Neural progenitor cell (in vitro differentiated cells): ENCODE results near the gene HEG1. TPM values are rescaled to one million over a fixed set of nuclear protein-coding genes. Genes with fewer than 3 reads are reported as not detected.
A peak's percentile ranks its signal among the peaks of the same experiment; 100 is the strongest.

ENCODE experiments used
- DNase-seq: peaks from one replicate; pipeline ENCODE4 v3.0.0-alpha.2; 2016; ENCODE audit warnings: low spot score
- H2AFZ ChIP-seq: fragments of 200-600 bp; sonication (generic); replicated peaks from 2 replicates; pipeline ENCODE4 v1.6.1; 2016; ENCODE audit warnings: antibody characterized with exemption
- H3F3A ChIP-seq: fragments of 200-600 bp; sonication (generic); 2 replicates; pipeline ENCODE4 v1.6.1; 2016; ENCODE audit warnings: antibody characterized with exemption, low read depth
- H3K27ac ChIP-seq: fragments of 200-600 bp; sonication (generic); 2 replicates; pipeline ENCODE4 v1.5.1; 2016; ENCODE audit warnings: mild to moderate bottlenecking
- H3K27me3 ChIP-seq: fragments of 200-600 bp; sonication (generic); 2 replicates; pipeline ENCODE4 v1.6.1; 2016; ENCODE audit warnings: mild to moderate bottlenecking, moderate library complexity
- H3K36me3 ChIP-seq: fragments of 200-600 bp; sonication (generic); 2 replicates; pipeline ENCODE4 v1.5.1; 2016
- H3K4me1 ChIP-seq: fragments of 200-600 bp; sonication (generic); 2 replicates; pipeline ENCODE4 v1.6.1; 2016; ENCODE audit warnings: mixed run types
- H3K4me2 ChIP-seq: fragments of 200-600 bp; sonication (generic); 2 replicates; pipeline ENCODE4 v1.6.1; 2016
- H3K4me3 ChIP-seq: fragments of 200-600 bp; sonication (generic); 2 replicates; pipeline ENCODE4 v1.5.1; 2016
- H3K79me2 ChIP-seq: fragments of 200-600 bp; sonication (generic); 2 replicates; pipeline ENCODE4 v1.6.1; 2016; ENCODE audit warnings: low read depth
- H3K9ac ChIP-seq: fragments of 200-600 bp; sonication (generic); 2 replicates; pipeline ENCODE4 v1.6.1; 2016
- H3K9me3 ChIP-seq: fragments of 200-600 bp; sonication (generic); 2 replicates; pipeline ENCODE4 v1.5.1; 2016; ENCODE audit warnings: low read depth
- H4K20me1 ChIP-seq: fragments of 200-600 bp; sonication (generic); 2 replicates; pipeline ENCODE4 v1.6.1; 2016; ENCODE audit warnings: low read depth
- H3K27ac Mint-ChIP-seq: 3 replicates; pipeline ENCODE4 v1.8.0; 2021; ENCODE audit warnings: mixed read lengths
- H3K27me3 Mint-ChIP-seq: 2 replicates; pipeline ENCODE4 v1.8.0; 2022; ENCODE audit warnings: low read depth, mild to moderate bottlenecking, inconsistent platforms, moderate library complexity, mixed read lengths; ENCODE audit not compliant: insufficient read depth
- H3K36me3 Mint-ChIP-seq: 3 replicates; pipeline ENCODE4 v1.8.0; 2021; ENCODE audit warnings: mixed read lengths
- H3K4me1 Mint-ChIP-seq: 3 replicates; pipeline ENCODE4 v1.8.0; 2021; ENCODE audit warnings: mixed read lengths
- H3K4me3 Mint-ChIP-seq: 3 replicates; pipeline ENCODE4 v1.8.0; 2021; ENCODE audit warnings: mild to moderate bottlenecking, moderate library complexity, mixed read lengths
- H3K9me3 Mint-ChIP-seq: 3 replicates; pipeline ENCODE4 v1.8.0; 2020; ENCODE audit warnings: mixed read lengths
- EZH2 ChIP-seq: fragments of 200-600 bp; sonication (generic); IDR thresholded peaks from 2 replicates; pipeline ENCODE4 v1.6.1; 2017; ENCODE audit warnings: antibody characterized with exemption, mild to moderate bottlenecking, moderate library complexity
- EZH2phosphoT487 ChIP-seq: fragments of 200-600 bp; sonication (generic); IDR thresholded peaks from 2 replicates; pipeline ENCODE4 v1.6.1; 2017; ENCODE audit warnings: antibody characterized with exemption
- total RNA-seq: library from RNA; depleted of rRNA; stranded (reverse); fragments of >200 nt; gene quantifications from 2 replicates; pipeline ENCODE4 v1.2.3, GENCODE V29; 2015; ENCODE audit warnings: low replicate concordance
- TF ChIP-seq, protein P1 (sequence below): fragments of 200-600 bp; sonication (generic); IDR thresholded peaks from 2 replicates; pipeline ENCODE4 v1.5.1; 2017; ENCODE audit warnings: antibody characterized with exemption, mild to moderate bottlenecking

Gene HEG1
- total RNA-seq, 1 donor from 2014 or later: 11.4 TPM

DNA sequence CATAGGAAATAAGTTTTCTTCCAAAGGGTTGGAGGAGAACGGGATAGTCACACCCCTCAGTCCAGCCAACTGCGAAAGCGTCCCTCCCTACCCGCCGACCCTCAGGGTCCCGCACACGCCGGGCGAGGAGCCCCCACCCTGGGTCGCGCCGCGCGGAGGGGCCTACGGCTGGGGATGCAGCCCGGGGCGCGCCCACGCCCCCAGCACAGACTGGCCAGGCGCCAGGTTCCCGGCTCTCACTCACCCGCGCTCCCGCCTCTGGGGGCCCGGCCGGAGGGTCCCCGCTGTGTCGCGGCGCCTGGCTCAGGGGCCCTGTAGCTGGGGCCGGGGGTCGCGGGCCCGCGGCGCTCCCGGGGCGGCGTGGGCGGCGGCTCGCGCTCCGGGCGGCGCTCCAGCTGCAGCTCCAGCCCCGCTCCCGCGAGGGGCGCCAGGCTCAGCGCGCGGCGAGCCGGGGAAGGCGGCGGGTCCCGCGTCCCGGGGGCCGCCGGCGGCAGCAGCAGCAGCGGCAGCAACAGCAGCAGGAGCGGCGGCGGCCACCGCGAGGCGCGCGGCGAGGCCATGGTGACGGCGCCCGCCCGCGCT lies 375 bp downstream of the HEG1 start:
- peak overlapping the region; percentile 58 for H3K27ac Mint-ChIP-seq
- Histone ChIP-seq H3K79me2 (peaks cover 26% of the 10 kb centered on the region), H4K20me1 (peaks cover 45% of the 10 kb centered on the region), H2AFZ (no peak overlapping the region), H3F3A (peaks cover 44% of the 10 kb centered on the region), H3K36me3 (no peaks in the 10 kb centered on the region), H3K9ac (no peak overlapping the region), H3K9me3 (no peaks in the 10 kb centered on the region), H3K4me2 (peak overlapping the region; percentile 96), H3K4me3 (peak overlapping the region; percentile 80), H3K27me3 (peaks cover 53% of the 10 kb centered on the region), H3K4me1 (peaks cover 50% of the 10 kb centered on the region), H3K27ac (no peak overlapping the region)
- no peak for DNase-seq
- H3K27me3 Mint-ChIP-seq: peaks cover 9% of the 10 kb centered on the region
- peak; percentile 28 for TF ChIP-seq EZH2phosphoT487
- no peak for TF ChIP-seq EZH2
- TF ChIP-seq, protein P1, sequence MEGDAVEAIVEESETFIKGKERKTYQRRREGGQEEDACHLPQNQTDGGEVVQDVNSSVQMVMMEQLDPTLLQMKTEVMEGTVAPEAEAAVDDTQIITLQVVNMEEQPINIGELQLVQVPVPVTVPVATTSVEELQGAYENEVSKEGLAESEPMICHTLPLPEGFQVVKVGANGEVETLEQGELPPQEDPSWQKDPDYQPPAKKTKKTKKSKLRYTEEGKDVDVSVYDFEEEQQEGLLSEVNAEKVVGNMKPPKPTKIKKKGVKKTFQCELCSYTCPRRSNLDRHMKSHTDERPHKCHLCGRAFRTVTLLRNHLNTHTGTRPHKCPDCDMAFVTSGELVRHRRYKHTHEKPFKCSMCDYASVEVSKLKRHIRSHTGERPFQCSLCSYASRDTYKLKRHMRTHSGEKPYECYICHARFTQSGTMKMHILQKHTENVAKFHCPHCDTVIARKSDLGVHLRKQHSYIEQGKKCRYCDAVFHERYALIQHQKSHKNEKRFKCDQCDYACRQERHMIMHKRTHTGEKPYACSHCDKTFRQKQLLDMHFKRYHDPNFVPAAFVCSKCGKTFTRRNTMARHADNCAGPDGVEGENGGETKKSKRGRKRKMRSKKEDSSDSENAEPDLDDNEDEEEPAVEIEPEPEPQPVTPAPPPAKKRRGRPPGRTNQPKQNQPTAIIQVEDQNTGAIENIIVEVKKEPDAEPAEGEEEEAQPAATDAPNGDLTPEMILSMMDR: no peak
- H3K36me3 Mint-ChIP-seq: peaks cover 5% of the 10 kb centered on the region
- peaks cover 50% of the 10 kb centered on the region for H3K4me1 Mint-ChIP-seq
- peak overlapping the region; percentile 95 for H3K4me3 Mint-ChIP-seq
- no peaks in the 10 kb centered on the region for H3K9me3 Mint-ChIP-seq

DNA sequence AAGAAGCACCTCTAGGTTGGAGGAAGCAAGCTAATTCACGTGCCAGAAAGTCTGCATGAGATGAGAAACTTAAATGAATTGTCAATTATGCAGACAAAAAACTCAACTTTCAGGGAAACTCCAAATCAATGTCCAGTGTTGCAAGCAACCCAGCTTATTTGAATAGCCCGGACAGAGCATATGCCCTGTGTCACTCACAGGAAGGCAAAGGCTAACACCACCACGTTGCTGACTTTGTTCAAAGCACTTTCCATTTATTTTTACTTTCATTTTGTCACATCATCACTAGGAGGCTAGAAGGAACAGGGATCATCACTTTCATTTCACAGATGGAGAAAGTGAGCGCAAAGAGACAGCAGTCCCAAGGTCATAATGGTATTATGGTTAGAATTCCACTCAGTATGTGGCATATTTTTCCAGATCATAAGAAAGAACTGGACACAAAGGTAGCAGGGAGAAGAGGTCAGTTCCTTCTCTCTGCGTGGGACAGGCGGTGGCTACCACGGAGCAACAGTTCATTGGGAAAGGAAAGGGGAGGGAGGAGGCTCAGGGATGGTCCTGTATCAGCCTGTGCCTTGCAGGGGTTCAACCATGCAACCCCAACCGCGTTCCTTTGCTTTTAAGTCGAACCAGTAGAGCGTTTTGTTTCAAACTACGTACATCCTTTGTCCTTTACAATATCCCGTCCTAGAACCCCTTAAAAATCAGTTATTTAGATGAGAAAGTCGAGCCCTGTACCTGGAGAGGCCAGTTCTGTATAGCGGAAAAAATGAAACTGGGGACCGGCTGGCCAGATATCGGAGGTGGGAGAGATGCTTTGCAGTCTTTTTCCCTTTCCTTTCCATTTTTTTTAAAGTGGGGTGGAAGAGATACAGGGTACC lies 1.1 kb downstream of the HEG1 start:
- H4K20me1 ChIP-seq: peaks cover 52% of the 10 kb centered on the region
- no peak overlapping the region for H2AFZ ChIP-seq
- peaks cover 7% of the 10 kb centered on the region for H3K27me3 Mint-ChIP-seq
- H3K36me3 Mint-ChIP-seq: peaks cover 5% of the 10 kb centered on the region
- peak overlapping the region; percentile 80 for H3K4me3 ChIP-seq
- peaks cover 57% of the 10 kb centered on the region for H3K4me1 ChIP-seq
- TF ChIP-seq EZH2phosphoT487: no peak
- TF ChIP-seq, protein P1: no peak
- no peak for TF ChIP-seq EZH2
- peak overlapping the region; percentile 58 for H3K27ac Mint-ChIP-seq
- H3K27ac ChIP-seq: no peak overlapping the region
- peaks cover 51% of the 10 kb centered on the region for H3K4me1 Mint-ChIP-seq
- H3K36me3 ChIP-seq: no peaks in the 10 kb centered on the region
- peaks cover 31% of the 10 kb centered on the region for H3K79me2 ChIP-seq
- peaks cover 50% of the 10 kb centered on the region for H3F3A ChIP-seq
- peak overlapping the region; percentile 95 for H3K4me3 Mint-ChIP-seq
- peaks cover 53% of the 10 kb centered on the region for H3K27me3 ChIP-seq
- DNase-seq: peak; percentile 53
- peak overlapping the region; percentile 96 for H3K4me2 ChIP-seq
- H3K9me3 Mint-ChIP-seq: no peaks in the 10 kb centered on the region
- no peak overlapping the region for H3K9ac ChIP-seq
- H3K9me3 ChIP-seq: no peaks in the 10 kb centered on the region

DNA sequence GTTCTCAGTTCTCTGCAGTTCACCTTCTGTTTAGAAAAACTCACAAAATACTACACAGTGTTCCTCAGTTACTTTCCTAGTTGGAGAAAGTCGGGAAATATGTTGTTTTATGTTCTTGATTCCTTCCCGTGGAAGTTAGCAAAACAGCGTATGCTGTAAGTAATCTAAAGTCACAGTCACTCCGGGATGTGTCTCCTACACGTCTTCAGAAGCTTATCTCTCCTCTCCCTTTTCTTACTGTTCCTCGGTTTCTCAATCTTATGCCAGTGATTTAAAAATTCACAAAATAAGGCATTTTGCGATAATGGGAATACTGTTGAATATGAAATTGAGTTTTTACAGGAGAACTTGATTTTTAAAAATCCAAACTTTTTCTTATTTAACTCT lies 1.7 kb downstream of the HEG1 start:
- H3K9me3 Mint-ChIP-seq: no peaks in the 10 kb centered on the region
- H2AFZ ChIP-seq: no peak overlapping the region
- no peak for TF ChIP-seq EZH2phosphoT487
- no peak for TF ChIP-seq EZH2
- TF ChIP-seq, protein P1: no peak
- peaks cover 57% of the 10 kb centered on the region for H3K4me1 Mint-ChIP-seq
- peak overlapping the region; percentile 80 for H3K4me3 ChIP-seq
- no peaks in the 10 kb centered on the region for H3K36me3 ChIP-seq
- H3K27me3 ChIP-seq: peaks cover 56% of the 10 kb centered on the region
- peaks cover 59% of the 10 kb centered on the region for H4K20me1 ChIP-seq
- peak overlapping the region; percentile 96 for H3K4me2 ChIP-seq
- H3K9ac ChIP-seq: no peak overlapping the region
- H3K4me1 ChIP-seq: peaks cover 62% of the 10 kb centered on the region
- H3K27ac Mint-ChIP-seq: no peak overlapping the region
- H3F3A ChIP-seq: peaks cover 50% of the 10 kb centered on the region
- peaks cover 7% of the 10 kb centered on the region for H3K27me3 Mint-ChIP-seq
- peaks cover 11% of the 10 kb centered on the region for H3K36me3 Mint-ChIP-seq
- peak overlapping the region; percentile 95 for H3K4me3 Mint-ChIP-seq
- no peak for DNase-seq
- H3K79me2 ChIP-seq: peaks cover 31% of the 10 kb centered on the region
- H3K27ac ChIP-seq: no peak overlapping the region
- no peaks in the 10 kb centered on the region for H3K9me3 ChIP-seq
